ENCODE data around the gene OSBPL2.

GRCh38 chr20:62307226-62308101 is 69.1 kb downstream of the OSBPL2 start:
- TF ChIP-seq POLR2A (IDR thresholded peaks at IDR 0.05; ENCODE audit: low read depth, low read length) (no peak), TAF1 (IDR thresholded peaks at IDR 0.05; ENCODE audit: low read depth, low read length) (no peak), POU2F2 (IDR thresholded peaks at IDR 0.05; ENCODE audit: low read depth, low read length) (no peak), POLR2AphosphoS5 (IDR thresholded peaks at IDR 0.05; ENCODE audit: low read depth, low read length) (no peak), SPI1 (IDR thresholded peaks at IDR 0.05; ENCODE audit: low read depth, low read length) (no peak)

All from GM12891 (cell line).